Activated CD4-positive, alpha-beta T cell treated with anti-CD3 and anti-CD28 coated beads for 36 hours (primary cell): ENCODE measurements around the gene ODR4. TPM values are rescaled to one million over a fixed set of nuclear protein-coding genes. Genes with fewer than 3 reads are reported as not detected.

Experiments
- ATAC-seq: fragments of 200-7000 bp; cut with Tn5 transposase; one replicate; pipeline ENCODE4 v1.10.0; 2021; ENCODE audit warnings: mild to moderate bottlenecking, moderate library complexity
- CTCF ChIA-PET: fragments of 350-600 bp; sonication (Branson Sonifier 250); formaldehyde crosslinking; loops from one replicate; lab custom pipeline; 2021; ENCODE audit warnings: antibody characterized with exemption; lab: Charles Lee
- POLR2A ChIA-PET: fragments of 350-600 bp; sonication (Branson Sonifier 250); formaldehyde crosslinking; loops from one replicate; lab custom pipeline; 2021; ENCODE audit warnings: antibody characterized with exemption, inconsistent platforms; lab: Charles Lee
- DNase-seq: peaks from one replicate; pipeline ENCODE4 v3.0.0-alpha.2; 2020
- H3K27ac Mint-ChIP-seq: one replicate; pipeline ENCODE4 v1.8.0; 2021; ENCODE audit warnings: mixed read lengths
- H3K27me3 Mint-ChIP-seq: one replicate; pipeline ENCODE4 v1.8.0; 2021; ENCODE audit warnings: mixed read lengths
- H3K36me3 Mint-ChIP-seq: one replicate; pipeline ENCODE4 v1.8.0; 2021; ENCODE audit warnings: low read depth, mixed read lengths
- H3K4me1 Mint-ChIP-seq: one replicate; pipeline ENCODE4 v1.8.0; 2021; ENCODE audit warnings: mixed read lengths
- H3K4me3 Mint-ChIP-seq: one replicate; pipeline ENCODE4 v1.8.0; 2021; ENCODE audit warnings: mild to moderate bottlenecking, moderate library complexity, mixed read lengths
- H3K9me3 Mint-ChIP-seq: one replicate; pipeline ENCODE4 v1.8.0; 2021; ENCODE audit warnings: low read depth, mixed read lengths
- intact Hi-C, 2 experiments: fragments of 100-400 bp; cut with DNase I in 1 of 2; cut with micrococcal nuclease in 1 of 2; formaldehyde crosslinking; loops; one replicate each; pipeline versions ENCODE4 v1.14.2 to v1.15.1; 2022 to 2024; cut with DNase I, micrococcal nuclease
- total RNA-seq, 2 experiments: library from RNA; stranded (reverse); gene quantifications; one replicate each; pipeline ENCODE4 v1.2.3, GENCODE V29; 2021

Gene ODR4
- total RNA-seq, 2 experiments from 2014 or later = 13.1 to 14.0 TPM

DNA sequence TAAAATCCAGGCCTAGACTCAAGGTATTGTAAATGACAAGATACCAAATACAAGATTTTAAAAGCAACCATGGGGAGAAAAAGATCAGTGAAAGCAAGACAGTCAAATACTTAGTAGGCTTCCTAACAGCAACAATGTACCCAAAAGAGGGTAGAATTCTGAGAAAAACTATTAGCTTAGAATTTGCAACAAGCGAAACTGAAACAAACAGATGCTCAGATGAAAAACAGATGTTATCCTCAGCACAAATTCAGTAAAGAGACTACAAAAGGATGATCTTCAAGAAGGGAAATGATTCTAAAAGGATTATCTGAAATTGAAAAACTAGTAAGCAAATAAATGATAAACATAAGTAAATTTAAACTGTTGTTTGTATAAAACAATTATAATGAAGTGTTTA lies 45.3 kb downstream of the ODR4 start:
- Mint-ChIP-seq H3K9me3 (no peaks in the 10 kb centered on the region), H3K27ac (peak overlapping the region; percentile 69), H3K4me1 (peaks cover 6% of the 10 kb centered on the region), H3K27me3 (no peaks in the 10 kb centered on the region), H3K36me3 (peaks cover 17% of the 10 kb centered on the region), H3K4me3 (no peak overlapping the region)
- intact Hi-C loops = no loop called here
- ATAC-seq (no peak), DNase-seq (no peak)
- ChIA-PET CTCF (interaction anchor here (0.6 to 1.1 kb wide), 4 partner anchors 15 to 46 kb away, joined by 3 to 4 read pairs (median 4); partner anchors contain the start of gene TPR), POLR2A (no interaction called here)

GRCh38 chr1:186421446-186421845 lies 45.8 kb downstream of the ODR4 start:
- ATAC-seq (no peak), DNase-seq (no peak)
- Mint-ChIP-seq H3K4me1 (peaks cover 6% of the 10 kb centered on the region), H3K27me3 (no peaks in the 10 kb centered on the region), H3K36me3 (peaks cover 17% of the 10 kb centered on the region), H3K27ac (no peak overlapping the region), H3K9me3 (no peaks in the 10 kb centered on the region), H3K4me3 (no peak overlapping the region)
- ChIA-PET POLR2A (no interaction called here), CTCF (interaction anchor here (0.7 kb wide), 1 partner anchor 17 kb away, joined by 3 read pairs; no protein-coding TSS in a partner anchor)
- intact Hi-C loops = no loop called here

GRCh38 chr1:186424539-186424938 lies 48.9 kb downstream of the ODR4 start:
- H3K36me3 Mint-ChIP-seq = peaks cover 7% of the 10 kb centered on the region
- DNase-seq (no peak), ATAC-seq (no peak)
- intact Hi-C loops = no loop called here
- no peak overlapping the region for H3K4me3 Mint-ChIP-seq
- ChIA-PET CTCF (interaction anchor here (0.7 to 2.2 kb wide), 3 partner anchors 20 to 52 kb away, joined by 3 to 5 read pairs (median 3); no protein-coding TSS in a partner anchor), POLR2A (no interaction called here)
- no peaks in the 10 kb centered on the region for H3K27me3 Mint-ChIP-seq
- H3K4me1 Mint-ChIP-seq = peaks cover 6% of the 10 kb centered on the region
- H3K9me3 Mint-ChIP-seq = no peaks in the 10 kb centered on the region
- no peak overlapping the region for H3K27ac Mint-ChIP-seq

GRCh38 chr1:186426118-186426517 lies 50.5 kb downstream of the ODR4 start:
- Mint-ChIP-seq H3K4me3 (no peak overlapping the region), H3K27me3 (no peaks in the 10 kb centered on the region), H3K9me3 (no peaks in the 10 kb centered on the region), H3K27ac (no peak overlapping the region), H3K4me1 (no peaks in the 10 kb centered on the region), H3K36me3 (no peaks in the 10 kb centered on the region)
- DNase-seq = no peak
- no peak for ATAC-seq
- POLR2A ChIA-PET = no interaction called here
- CTCF ChIA-PET = interaction anchor here (2.2 kb wide), 1 partner anchor 22 kb away, joined by 5 read pairs; no protein-coding TSS in a partner anchor
- intact Hi-C loops = no loop called here

DNA sequence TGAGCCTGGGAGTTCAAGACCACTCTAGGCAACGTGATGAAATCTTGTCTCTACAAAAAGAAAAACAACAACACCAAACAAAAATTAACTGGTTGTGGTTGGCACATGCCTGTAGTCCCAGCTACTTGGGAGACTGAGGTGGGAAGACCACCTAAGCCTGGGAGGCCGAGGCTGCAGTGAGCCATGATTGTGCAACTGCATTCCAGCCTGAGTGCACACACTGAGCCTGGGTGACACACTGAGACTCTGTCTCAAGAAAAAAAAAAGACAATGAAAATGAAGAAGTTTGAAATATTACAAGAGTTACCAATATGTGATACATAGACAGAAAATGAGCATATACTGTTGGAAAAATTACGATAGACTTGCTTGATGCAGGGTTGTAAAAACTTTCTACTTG lies 53.4 kb downstream of the ODR4 start:
- H3K9me3 Mint-ChIP-seq = no peaks in the 10 kb centered on the region
- no peak overlapping the region for H3K4me3 Mint-ChIP-seq
- no peaks in the 10 kb centered on the region for H3K4me1 Mint-ChIP-seq
- H3K27ac Mint-ChIP-seq = no peak overlapping the region
- DNase-seq = no peak
- POLR2A ChIA-PET = no interaction called here
- no peaks in the 10 kb centered on the region for H3K36me3 Mint-ChIP-seq
- intact Hi-C loops = no loop called here
- no peaks in the 10 kb centered on the region for H3K27me3 Mint-ChIP-seq
- ATAC-seq = no peak
- CTCF ChIA-PET = no interaction called here

- Mint-ChIP-seq H3K4me3 (no peak overlapping the region), H3K27me3 (no peaks in the 10 kb centered on the region), H3K4me1 (peaks cover under 1% of the 10 kb centered on the region), H3K27ac (no peak overlapping the region), H3K36me3 (no peaks in the 10 kb centered on the region), H3K9me3 (no peaks in the 10 kb centered on the region)
- CTCF ChIA-PET = no interaction called here
- POLR2A ChIA-PET = no interaction called here
- DNase-seq (no peak), ATAC-seq (no peak)
- intact Hi-C loops = no loop called here
Measured at GRCh38 chr1:186435336-186435735, 59.7 kb downstream of the ODR4 start.

DNA sequence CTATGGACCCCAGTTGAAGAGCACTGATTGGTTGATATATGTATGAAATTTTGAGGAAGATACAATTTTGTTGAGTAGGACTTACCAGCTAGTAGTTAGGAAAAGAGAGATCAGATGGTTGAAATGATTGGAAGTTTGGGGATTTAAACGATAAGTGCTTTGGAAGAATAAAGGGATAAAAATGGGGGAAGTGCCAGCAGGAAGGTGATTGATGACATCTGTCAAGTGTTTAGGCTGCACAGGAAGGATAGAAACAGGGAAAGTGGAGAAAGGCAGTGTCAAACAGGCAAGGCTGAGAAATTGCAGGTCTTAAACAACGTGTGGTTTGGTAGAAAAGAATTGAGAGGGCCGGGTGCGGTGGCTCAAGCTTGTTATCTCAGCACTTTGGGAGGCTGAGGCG lies 62.9 kb downstream of the ODR4 start:
- intact Hi-C loops = no loop called here
- Mint-ChIP-seq H3K36me3 (no peaks in the 10 kb centered on the region), H3K4me3 (no peak overlapping the region), H3K9me3 (no peaks in the 10 kb centered on the region), H3K4me1 (peaks cover 17% of the 10 kb centered on the region), H3K27me3 (no peaks in the 10 kb centered on the region), H3K27ac (no peak overlapping the region)
- ATAC-seq (no peak), DNase-seq (no peak)
- ChIA-PET CTCF (no interaction called here), POLR2A (no interaction called here)

DNA sequence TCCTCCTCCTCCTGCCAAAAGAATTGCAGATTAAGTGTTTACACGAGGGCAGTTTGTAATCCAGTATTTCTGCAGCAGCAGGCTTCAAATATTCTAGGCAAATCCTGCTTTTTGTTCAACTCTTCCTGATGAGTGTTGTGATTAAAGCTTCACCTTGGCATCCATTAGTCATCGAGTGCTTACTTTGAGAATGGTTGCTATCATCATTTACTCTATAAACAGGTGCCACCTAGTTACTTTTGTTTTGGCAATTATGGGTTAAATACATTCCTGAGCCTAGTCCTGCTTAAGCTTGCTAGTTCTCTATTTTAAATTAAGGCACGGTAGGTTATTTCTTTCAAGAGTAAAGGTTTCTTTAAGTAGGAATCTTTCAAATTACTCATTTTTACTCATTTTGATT lies 64.9 kb downstream of the ODR4 start:
- intact Hi-C loops = no loop called here
- no peaks in the 10 kb centered on the region for H3K9me3 Mint-ChIP-seq

GRCh38 chr1:186442651-186443375 lies 67.2 kb downstream of the ODR4 start:
- Mint-ChIP-seq H3K4me1 (peaks cover 19% of the 10 kb centered on the region), H3K9me3 (no peaks in the 10 kb centered on the region), H3K27me3 (no peaks in the 10 kb centered on the region), H3K36me3 (no peaks in the 10 kb centered on the region), H3K27ac (peak overlapping the region; percentile 4), H3K4me3 (no peak overlapping the region)
- intact Hi-C loops = no loop called here
- ATAC-seq (peak; percentile 68), DNase-seq (no peak)
- ChIA-PET CTCF (no interaction called here), POLR2A (no interaction called here)

More for the DNA sequence above, 64.9 kb downstream of the ODR4 start:
- Mint-ChIP-seq H3K4me1 (peaks cover 19% of the 10 kb centered on the region), H3K27me3 (no peaks in the 10 kb centered on the region), H3K27ac (no peak overlapping the region), H3K36me3 (no peaks in the 10 kb centered on the region), H3K4me3 (no peak overlapping the region)
- ChIA-PET POLR2A (no interaction called here), CTCF (no interaction called here)
- ATAC-seq (no peak), DNase-seq (no peak)

- peaks cover 19% of the 10 kb centered on the region for H3K4me1 Mint-ChIP-seq
- intact Hi-C loops = no loop called here
- no peak overlapping the region for H3K4me3 Mint-ChIP-seq
- no peak overlapping the region for H3K27ac Mint-ChIP-seq
- no peaks in the 10 kb centered on the region for H3K9me3 Mint-ChIP-seq
- H3K27me3 Mint-ChIP-seq = no peaks in the 10 kb centered on the region
- CTCF ChIA-PET = no interaction called here
- no peaks in the 10 kb centered on the region for H3K36me3 Mint-ChIP-seq
- POLR2A ChIA-PET = interaction anchor here (0.5 kb wide), 1 partner anchor 24 kb away, joined by 4 read pairs; no protein-coding TSS in a partner anchor
- ATAC-seq (no peak), DNase-seq (no peak)
Measured at GRCh38 chr1:186443638-186444037, 68.0 kb downstream of the ODR4 start.

DNA sequence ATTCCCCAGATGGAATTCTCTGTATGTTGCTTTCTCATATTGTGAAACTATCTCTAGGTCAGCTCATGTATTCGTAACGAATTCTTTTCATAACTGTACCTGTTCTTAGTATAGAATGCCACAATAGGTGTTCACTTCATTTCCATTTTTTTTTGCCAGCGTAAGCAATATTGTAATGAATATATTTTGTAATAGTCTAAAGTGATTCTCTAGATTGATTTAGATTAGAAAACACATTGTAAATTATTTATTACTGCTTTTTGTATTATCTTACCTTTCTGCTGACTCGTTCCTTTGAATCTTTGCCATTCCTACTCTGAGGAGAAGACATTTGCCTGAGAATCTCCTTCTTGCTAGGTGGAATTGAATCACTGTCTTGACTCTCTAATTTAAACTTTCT lies 70.5 kb downstream of the ODR4 start:
- Mint-ChIP-seq H3K27me3 (no peaks in the 10 kb centered on the region), H3K4me3 (no peak overlapping the region), H3K27ac (no peak overlapping the region), H3K9me3 (no peaks in the 10 kb centered on the region), H3K36me3 (no peaks in the 10 kb centered on the region), H3K4me1 (peaks cover 15% of the 10 kb centered on the region)
- ChIA-PET CTCF (no interaction called here), POLR2A (no interaction called here)
- DNase-seq = no peak
- intact Hi-C loops = no loop called here
- no peak for ATAC-seq

- no peak overlapping the region for H3K4me3 Mint-ChIP-seq
- intact Hi-C loops = no loop called here
- DNase-seq (no peak), ATAC-seq (no peak)
- no peaks in the 10 kb centered on the region for H3K4me1 Mint-ChIP-seq
- ChIA-PET POLR2A (no interaction called here), CTCF (no interaction called here)
- H3K36me3 Mint-ChIP-seq = no peaks in the 10 kb centered on the region
- H3K9me3 Mint-ChIP-seq = no peaks in the 10 kb centered on the region
- H3K27ac Mint-ChIP-seq = no peak overlapping the region
- no peaks in the 10 kb centered on the region for H3K27me3 Mint-ChIP-seq
Measured at GRCh38 chr1:186454981-186455380, 79.3 kb downstream of the ODR4 start.
